Measurements from ENCODE around the gene GABBR2. TPM values are rescaled to one million over a fixed set of nuclear protein-coding genes. Genes with fewer than 3 reads are reported as not detected.
"Not testable (repeated sequence)": the region's sequence is repeated elsewhere in the genome, so short reads cannot be mapped to it uniquely, and the experiment has no call there.

Gene GABBR2
- polyA plus RNA-seq, 1 donor, result 0.69 TPM

GRCh38 chr9:98518556-98518955 lies 190.2 kb downstream of the GABBR2 start:
- Histone ChIP-seq H3K9me3 (ENCODE audit: control insufficient read depth, low read depth, low read length) (no peaks in the 10 kb centered on the region), H3K27ac (ENCODE audit: low read length) (no peak overlapping the region)
- no CpG with 5 or more reads among the region's 6 CpGs for WGBS (ENCODE audit: insufficient coverage, low lambda C conversion rate)

GRCh38 chr9:98517761-98518160 lies 191.0 kb downstream of the GABBR2 start:
- no peak overlapping the region for H3K4me3 ChIP-seq (ENCODE audit: low read length)
- H3K36me3 ChIP-seq (ENCODE audit: control insufficient read depth, insufficient read depth, low read length), result no peaks in the 10 kb centered on the region
- no CpG with 5 or more reads among the region's 5 CpGs for WGBS (ENCODE audit: insufficient coverage, low lambda C conversion rate)
- H3K9me3 ChIP-seq (ENCODE audit: control insufficient read depth, low read depth, low read length), result no peaks in the 10 kb centered on the region
- H3K27ac ChIP-seq (ENCODE audit: low read length), result no peak overlapping the region
- DNase-seq, result no peak
- H3K27me3 ChIP-seq (ENCODE audit: control insufficient read depth, insufficient read depth, low read length), result no peaks in the 10 kb centered on the region
- no peaks in the 10 kb centered on the region for H3K4me1 ChIP-seq (ENCODE audit: control insufficient read depth, insufficient read depth, low read length)

More at GRCh38 chr9:98518556-98518955, 190.2 kb downstream of the GABBR2 start:
- Histone ChIP-seq H3K4me3 (ENCODE audit: low read length) (no peak overlapping the region), H3K36me3 (ENCODE audit: control insufficient read depth, insufficient read depth, low read length) (no peaks in the 10 kb centered on the region), H3K27me3 (ENCODE audit: control insufficient read depth, insufficient read depth, low read length) (no peaks in the 10 kb centered on the region), H3K4me1 (ENCODE audit: control insufficient read depth, insufficient read depth, low read length) (no peaks in the 10 kb centered on the region)
- no peak for DNase-seq

GRCh38 chr9:98516897-98517503 lies 191.7 kb downstream of the GABBR2 start:
- H3K27me3 ChIP-seq (ENCODE audit: control insufficient read depth, insufficient read depth, low read length), result no peaks in the 10 kb centered on the region
- DNase-seq, result no peak
- no peaks in the 10 kb centered on the region for H3K9me3 ChIP-seq (ENCODE audit: control insufficient read depth, low read depth, low read length)
- no peak overlapping the region for H3K4me3 ChIP-seq (ENCODE audit: low read length)
- H3K4me1 ChIP-seq (ENCODE audit: control insufficient read depth, insufficient read depth, low read length), result no peaks in the 10 kb centered on the region
- H3K36me3 ChIP-seq (ENCODE audit: control insufficient read depth, insufficient read depth, low read length), result no peaks in the 10 kb centered on the region
- no peak overlapping the region for H3K27ac ChIP-seq (ENCODE audit: low read length)
- 100% methylated on average over 2 of the region's 9 CpGs for WGBS (ENCODE audit: insufficient coverage, low lambda C conversion rate)

- no peak overlapping the region for H3K4me3 ChIP-seq (ENCODE audit: low read length)
- no peaks in the 10 kb centered on the region for H3K36me3 ChIP-seq (ENCODE audit: control insufficient read depth, insufficient read depth, low read length)
- no peak overlapping the region for H3K27ac ChIP-seq (ENCODE audit: low read length)
- WGBS (ENCODE audit: insufficient coverage, low lambda C conversion rate), result 100% methylated on average over 1 of the region's 7 CpGs
- H3K27me3 ChIP-seq (ENCODE audit: control insufficient read depth, insufficient read depth, low read length), result no peaks in the 10 kb centered on the region
- H3K9me3 ChIP-seq (ENCODE audit: control insufficient read depth, low read depth, low read length), result no peaks in the 10 kb centered on the region
- DNase-seq, result no peak
- no peaks in the 10 kb centered on the region for H3K4me1 ChIP-seq (ENCODE audit: control insufficient read depth, insufficient read depth, low read length)
Observed at GRCh38 chr9:98516205-98516896, 192.4 kb downstream of the GABBR2 start.

GRCh38 chr9:98515506-98516204 lies 193.1 kb downstream of the GABBR2 start:
- no peaks in the 10 kb centered on the region for H3K27me3 ChIP-seq (ENCODE audit: control insufficient read depth, insufficient read depth, low read length)
- H3K27ac ChIP-seq (ENCODE audit: low read length), result no peak overlapping the region
- WGBS (ENCODE audit: insufficient coverage, low lambda C conversion rate), result no CpG with 5 or more reads among the region's 4 CpGs
- no peaks in the 10 kb centered on the region for H3K36me3 ChIP-seq (ENCODE audit: control insufficient read depth, insufficient read depth, low read length)
- H3K4me1 ChIP-seq (ENCODE audit: control insufficient read depth, insufficient read depth, low read length), result no peaks in the 10 kb centered on the region
- H3K4me3 ChIP-seq (ENCODE audit: low read length), result no peak overlapping the region
- no peak for DNase-seq
- H3K9me3 ChIP-seq (ENCODE audit: control insufficient read depth, low read depth, low read length), result no peaks in the 10 kb centered on the region

- DNase-seq, result no peak
- no peak overlapping the region for H3K27ac ChIP-seq (ENCODE audit: low read length)
- H3K4me1 ChIP-seq (ENCODE audit: control insufficient read depth, insufficient read depth, low read length), result no peaks in the 10 kb centered on the region
- no peak overlapping the region for H3K4me3 ChIP-seq (ENCODE audit: low read length)
- no CpG with 5 or more reads among the region's 6 CpGs for WGBS (ENCODE audit: insufficient coverage, low lambda C conversion rate)
- no peaks in the 10 kb centered on the region for H3K36me3 ChIP-seq (ENCODE audit: control insufficient read depth, insufficient read depth, low read length)
- H3K27me3 ChIP-seq (ENCODE audit: control insufficient read depth, insufficient read depth, low read length), result no peaks in the 10 kb centered on the region
- H3K9me3 ChIP-seq (ENCODE audit: control insufficient read depth, low read depth, low read length), result no peaks in the 10 kb centered on the region
Observed at GRCh38 chr9:98514841-98515240, 193.9 kb downstream of the GABBR2 start.

GRCh38 chr9:98508217-98508919 lies 200.4 kb downstream of the GABBR2 start:
- not testable (repeated sequence) for DNase-seq; H3K4me3 ChIP-seq (ENCODE audit: low read length); H3K4me1 ChIP-seq (ENCODE audit: control insufficient read depth, insufficient read depth, low read length); H3K9me3 ChIP-seq (ENCODE audit: control insufficient read depth, low read depth, low read length); H3K27ac ChIP-seq (ENCODE audit: low read length); H3K36me3 ChIP-seq (ENCODE audit: control insufficient read depth, insufficient read depth, low read length); H3K27me3 ChIP-seq (ENCODE audit: control insufficient read depth, insufficient read depth, low read length)
- no CpG with 5 or more reads among the region's 25 CpGs for WGBS (ENCODE audit: insufficient coverage, low lambda C conversion rate)

- no peaks in the 10 kb centered on the region for H3K36me3 ChIP-seq (ENCODE audit: control insufficient read depth, insufficient read depth, low read length)
- DNase-seq, result no peak
- H3K4me3 ChIP-seq (ENCODE audit: low read length), result no peak overlapping the region
- no peak overlapping the region for H3K27ac ChIP-seq (ENCODE audit: low read length)
- no CpG with 5 or more reads among the region's 6 CpGs for WGBS (ENCODE audit: insufficient coverage, low lambda C conversion rate)
- peaks cover 3% of the 10 kb centered on the region for H3K9me3 ChIP-seq (ENCODE audit: control insufficient read depth, low read depth, low read length)
- H3K27me3 ChIP-seq (ENCODE audit: control insufficient read depth, insufficient read depth, low read length), result no peaks in the 10 kb centered on the region
- no peaks in the 10 kb centered on the region for H3K4me1 ChIP-seq (ENCODE audit: control insufficient read depth, insufficient read depth, low read length)
Observed at GRCh38 chr9:98506422-98507054, 202.2 kb downstream of the GABBR2 start.

GRCh38 chr9:98504298-98505282 lies 204.1 kb downstream of the GABBR2 start:
- 93% methylated on average over 2 of the region's 9 CpGs for WGBS (ENCODE audit: insufficient coverage, low lambda C conversion rate)
- Histone ChIP-seq H3K36me3 (ENCODE audit: control insufficient read depth, insufficient read depth, low read length) (no peaks in the 10 kb centered on the region), H3K9me3 (ENCODE audit: control insufficient read depth, low read depth, low read length) (peaks cover 3% of the 10 kb centered on the region), H3K27me3 (ENCODE audit: control insufficient read depth, insufficient read depth, low read length) (no peaks in the 10 kb centered on the region), H3K4me3 (ENCODE audit: low read length) (no peak overlapping the region), H3K4me1 (ENCODE audit: control insufficient read depth, insufficient read depth, low read length) (no peaks in the 10 kb centered on the region), H3K27ac (ENCODE audit: low read length) (no peak overlapping the region)
- no peak for DNase-seq
